ENCODE results near the gene DSC1. TPM values are rescaled to one million over a fixed set of nuclear protein-coding genes. Genes with fewer than 3 reads are reported as not detected.

DSC1 gene
- total and polyA plus RNA-seq, 12 donors = not detected

- Histone ChIP-seq H3K4me3 (no peak overlapping the region), H3K27ac (no peak overlapping the region), H3K9me3 (replicated peaks in 1 of 3) (no peaks in the 10 kb centered on the region), H3K4me1 (replicated peaks in 1 of 2) (no peaks in the 10 kb centered on the region), H3K36me3 (replicated peaks in 1 of 2) (no peaks in the 10 kb centered on the region), H3K27me3 (no peaks in the 10 kb centered on the region)
- WGBS, 4 donors = 68 to 81% (median 78%) methylated on average over 4 of the region's 4 CpGs
- intact Hi-C loops (cut with DNase I) = no loop called here
- no peak for TF ChIP-seq POLR2A (IDR thresholded peaks at IDR 0.05)
- TF ChIP-seq, protein P1, sequence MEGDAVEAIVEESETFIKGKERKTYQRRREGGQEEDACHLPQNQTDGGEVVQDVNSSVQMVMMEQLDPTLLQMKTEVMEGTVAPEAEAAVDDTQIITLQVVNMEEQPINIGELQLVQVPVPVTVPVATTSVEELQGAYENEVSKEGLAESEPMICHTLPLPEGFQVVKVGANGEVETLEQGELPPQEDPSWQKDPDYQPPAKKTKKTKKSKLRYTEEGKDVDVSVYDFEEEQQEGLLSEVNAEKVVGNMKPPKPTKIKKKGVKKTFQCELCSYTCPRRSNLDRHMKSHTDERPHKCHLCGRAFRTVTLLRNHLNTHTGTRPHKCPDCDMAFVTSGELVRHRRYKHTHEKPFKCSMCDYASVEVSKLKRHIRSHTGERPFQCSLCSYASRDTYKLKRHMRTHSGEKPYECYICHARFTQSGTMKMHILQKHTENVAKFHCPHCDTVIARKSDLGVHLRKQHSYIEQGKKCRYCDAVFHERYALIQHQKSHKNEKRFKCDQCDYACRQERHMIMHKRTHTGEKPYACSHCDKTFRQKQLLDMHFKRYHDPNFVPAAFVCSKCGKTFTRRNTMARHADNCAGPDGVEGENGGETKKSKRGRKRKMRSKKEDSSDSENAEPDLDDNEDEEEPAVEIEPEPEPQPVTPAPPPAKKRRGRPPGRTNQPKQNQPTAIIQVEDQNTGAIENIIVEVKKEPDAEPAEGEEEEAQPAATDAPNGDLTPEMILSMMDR (IDR thresholded peaks at IDR 0.05) = no peak
- no peak for DNase-seq
These were observed 42.2 kb upstream of the DSC1 start for GRCh38 chr18:31204833-31205232.

DNA sequence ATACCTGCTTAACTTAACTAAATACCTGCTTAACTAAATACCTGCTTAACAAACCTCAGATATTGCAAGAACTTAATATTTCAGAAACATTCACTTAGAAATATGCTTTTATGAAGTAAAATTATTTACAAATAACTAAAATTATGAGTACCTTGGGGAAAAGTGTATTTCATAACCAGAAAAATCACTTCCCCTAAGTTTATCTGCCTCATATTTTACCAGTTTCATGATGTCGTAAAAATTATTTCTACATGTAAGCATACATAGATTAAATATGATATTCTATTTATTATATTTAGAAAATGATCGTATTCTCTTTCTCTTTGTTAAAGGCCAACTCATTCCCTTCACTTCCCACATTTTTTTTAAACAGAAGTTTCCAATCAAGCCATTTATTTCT lies 41.5 kb upstream of the DSC1 start:
- 67 to 76% (median 70%) methylated on average over 2 of the region's 2 CpGs for WGBS, 4 donors
- no peak for DNase-seq
- intact Hi-C loops (cut with DNase I) = no loop called here
- Histone ChIP-seq H3K9me3 (replicated peaks in 1 of 3) (no peaks in the 10 kb centered on the region), H3K27ac (no peak overlapping the region), H3K4me3 (no peak overlapping the region), H3K4me1 (replicated peaks in 1 of 2) (no peaks in the 10 kb centered on the region), H3K27me3 (no peaks in the 10 kb centered on the region), H3K36me3 (replicated peaks in 1 of 2) (no peaks in the 10 kb centered on the region)
- TF ChIP-seq, protein P1 (IDR thresholded peaks at IDR 0.05) = no peak
- TF ChIP-seq POLR2A (IDR thresholded peaks at IDR 0.05) = no peak

DNA sequence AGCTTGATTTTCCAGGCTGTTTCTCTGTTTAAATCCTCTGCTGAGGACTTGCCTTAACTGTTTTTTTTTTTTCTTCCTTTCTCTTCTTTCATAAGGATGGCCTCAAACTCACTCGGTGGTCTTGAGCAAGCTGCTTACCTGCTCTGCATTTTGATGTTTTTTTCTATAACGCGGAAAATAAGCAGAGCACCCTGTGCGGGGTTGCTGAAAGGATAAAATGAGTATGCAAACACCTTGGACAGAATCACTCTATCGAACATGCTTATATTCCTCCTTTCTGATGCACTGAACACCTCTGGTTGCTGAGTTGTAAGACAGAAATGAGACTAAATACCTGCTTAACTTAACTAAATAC lies 41.1 kb upstream of the DSC1 start:
- Histone ChIP-seq H3K27ac (no peak overlapping the region), H3K4me3 (no peak overlapping the region), H3K36me3 (replicated peaks in 1 of 2) (no peaks in the 10 kb centered on the region), H3K9me3 (replicated peaks in 1 of 3) (no peaks in the 10 kb centered on the region), H3K27me3 (no peaks in the 10 kb centered on the region), H3K4me1 (replicated peaks in 1 of 2) (no peaks in the 10 kb centered on the region)
- TF ChIP-seq, protein P1 (IDR thresholded peaks at IDR 0.05) = no peak
- no peak for TF ChIP-seq POLR2A (IDR thresholded peaks at IDR 0.05)
- intact Hi-C loops (cut with DNase I) = no loop called here
- WGBS, 4 donors = 68 to 76% (median 72%) methylated on average over 5 of the region's 5 CpGs
- no peak for DNase-seq

GRCh38 chr18:31203096-31203793 lies 40.6 kb upstream of the DSC1 start:
- Histone ChIP-seq H3K36me3 (replicated peaks in 1 of 2) (no peaks in the 10 kb centered on the region), H3K4me1 (replicated peaks in 1 of 2) (no peaks in the 10 kb centered on the region), H3K9me3 (replicated peaks in 1 of 3) (no peaks in the 10 kb centered on the region), H3K27ac (no peak overlapping the region), H3K27me3 (no peaks in the 10 kb centered on the region), H3K4me3 (no peak overlapping the region)
- no peak for DNase-seq
- intact Hi-C loops (cut with DNase I) = no loop called here
- 45 to 65% (median 63%) methylated on average over 9 of the region's 9 CpGs for WGBS, 4 donors
- TF ChIP-seq, protein P1 (IDR thresholded peaks at IDR 0.05) = no peak
- TF ChIP-seq POLR2A (IDR thresholded peaks at IDR 0.05) = no peak

Measured in adrenal gland (tissue), 12 donors.